C4-2B (cell line): Measurements from ENCODE around the gene ACTR6.

Experiments
- ZFX ChIP-seq: fragments of 450-650 bp; IDR thresholded peaks from 2 replicates; pipeline ENCODE4 v1.6.1; 2017
- TF ChIP-seq, protein P1 (sequence below): fragments of 450-650 bp; conservative IDR thresholded peaks from 2 replicates; pipeline ENCODE4 v1.5.1; 2017; ENCODE audit warnings: mild to moderate bottlenecking

DNA sequence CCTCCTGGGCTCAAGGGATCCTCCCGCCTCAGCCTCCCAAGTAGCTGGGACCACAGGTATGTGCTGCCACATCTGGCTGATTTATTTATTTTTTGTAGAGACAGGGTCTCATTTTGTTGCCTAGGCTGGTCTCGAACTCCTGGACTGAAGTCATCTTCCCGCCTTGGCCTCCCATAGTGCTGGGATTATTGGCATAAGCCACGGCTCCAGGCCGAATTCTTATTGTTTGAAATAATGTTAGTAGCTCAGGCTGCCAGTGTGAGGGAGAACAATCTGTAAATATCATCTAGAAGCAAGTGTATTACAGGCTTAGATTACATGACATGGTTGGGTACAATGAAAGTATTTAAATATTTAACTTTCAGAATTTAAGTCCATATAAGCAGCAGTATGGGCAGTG is 8.2 kb downstream of the ACTR6 start:
- TF ChIP-seq, protein P1, sequence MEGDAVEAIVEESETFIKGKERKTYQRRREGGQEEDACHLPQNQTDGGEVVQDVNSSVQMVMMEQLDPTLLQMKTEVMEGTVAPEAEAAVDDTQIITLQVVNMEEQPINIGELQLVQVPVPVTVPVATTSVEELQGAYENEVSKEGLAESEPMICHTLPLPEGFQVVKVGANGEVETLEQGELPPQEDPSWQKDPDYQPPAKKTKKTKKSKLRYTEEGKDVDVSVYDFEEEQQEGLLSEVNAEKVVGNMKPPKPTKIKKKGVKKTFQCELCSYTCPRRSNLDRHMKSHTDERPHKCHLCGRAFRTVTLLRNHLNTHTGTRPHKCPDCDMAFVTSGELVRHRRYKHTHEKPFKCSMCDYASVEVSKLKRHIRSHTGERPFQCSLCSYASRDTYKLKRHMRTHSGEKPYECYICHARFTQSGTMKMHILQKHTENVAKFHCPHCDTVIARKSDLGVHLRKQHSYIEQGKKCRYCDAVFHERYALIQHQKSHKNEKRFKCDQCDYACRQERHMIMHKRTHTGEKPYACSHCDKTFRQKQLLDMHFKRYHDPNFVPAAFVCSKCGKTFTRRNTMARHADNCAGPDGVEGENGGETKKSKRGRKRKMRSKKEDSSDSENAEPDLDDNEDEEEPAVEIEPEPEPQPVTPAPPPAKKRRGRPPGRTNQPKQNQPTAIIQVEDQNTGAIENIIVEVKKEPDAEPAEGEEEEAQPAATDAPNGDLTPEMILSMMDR, result no peak
- no peak for TF ChIP-seq ZFX
